HepG2 (cell line): ENCODE results near the gene FRAS1.

ENCODE experiments used
- ATM ChIP-seq: fragments of 450-650 bp; IDR thresholded peaks from 2 replicates; pipeline ENCODE4 v1.7.1; 2017; ENCODE audit warnings: mild to moderate bottlenecking, borderline replicate concordance
- BCL6 ChIP-seq: IDR thresholded peaks from 2 replicates; pipeline ENCODE4 v1.6.1; 2016; ENCODE audit warnings: missing genetic modification reagents, missing compliant biosample characterization
- HOXA9 ChIP-seq: sonication (generic); formaldehyde crosslinking; IDR thresholded peaks from 2 replicates; pipeline ENCODE4 v1.8.1; 2022; ENCODE audit warnings: missing genetic modification reagents, mild to moderate bottlenecking, moderate library complexity, borderline replicate concordance
- MXI1 ChIP-seq: IDR thresholded peaks from 3 replicates; pipeline ENCODE4 v1.6.1; 2012; ENCODE audit warnings: low read depth, low read length, inconsistent platforms, borderline replicate concordance
- SUZ12 ChIP-seq: fragments of 150-350 bp; IDR thresholded peaks from 2 replicates; pipeline ENCODE4 v1.6.1; 2014; ENCODE audit warnings: low read depth, low read length
- U2AF1 ChIP-seq: fragments of 200-400 bp; formaldehyde crosslinking; optimal IDR thresholded peaks from 2 replicates; pipeline ENCODE3; 2017; ENCODE audit warnings: mild to moderate bottlenecking, low read depth, low read length
- ZNF251 ChIP-seq: sonication (generic); formaldehyde crosslinking; IDR thresholded peaks from 2 replicates; pipeline ENCODE4 v1.9.0; 2021; ENCODE audit warnings: mild to moderate bottlenecking, missing genetic modification reagents
- ZNF33B ChIP-seq: sonication (generic); formaldehyde crosslinking; IDR thresholded peaks from 2 replicates; pipeline ENCODE4 v1.5.1; 2020; ENCODE audit warnings: mild to moderate bottlenecking, missing genetic modification reagents
- TF ChIP-seq, protein P1 (sequence below): fragments of 450-650 bp; IDR thresholded peaks from 2 replicates; pipeline ENCODE4 v1.6.1; 2017; ENCODE audit warnings: mild to moderate bottlenecking
- TF ChIP-seq, protein P2 (sequence below): IDR thresholded peaks from 2 replicates; pipeline ENCODE4 v1.6.1; 2016; ENCODE audit warnings: low read depth, missing genetic modification reagents, missing compliant biosample characterization

DNA sequence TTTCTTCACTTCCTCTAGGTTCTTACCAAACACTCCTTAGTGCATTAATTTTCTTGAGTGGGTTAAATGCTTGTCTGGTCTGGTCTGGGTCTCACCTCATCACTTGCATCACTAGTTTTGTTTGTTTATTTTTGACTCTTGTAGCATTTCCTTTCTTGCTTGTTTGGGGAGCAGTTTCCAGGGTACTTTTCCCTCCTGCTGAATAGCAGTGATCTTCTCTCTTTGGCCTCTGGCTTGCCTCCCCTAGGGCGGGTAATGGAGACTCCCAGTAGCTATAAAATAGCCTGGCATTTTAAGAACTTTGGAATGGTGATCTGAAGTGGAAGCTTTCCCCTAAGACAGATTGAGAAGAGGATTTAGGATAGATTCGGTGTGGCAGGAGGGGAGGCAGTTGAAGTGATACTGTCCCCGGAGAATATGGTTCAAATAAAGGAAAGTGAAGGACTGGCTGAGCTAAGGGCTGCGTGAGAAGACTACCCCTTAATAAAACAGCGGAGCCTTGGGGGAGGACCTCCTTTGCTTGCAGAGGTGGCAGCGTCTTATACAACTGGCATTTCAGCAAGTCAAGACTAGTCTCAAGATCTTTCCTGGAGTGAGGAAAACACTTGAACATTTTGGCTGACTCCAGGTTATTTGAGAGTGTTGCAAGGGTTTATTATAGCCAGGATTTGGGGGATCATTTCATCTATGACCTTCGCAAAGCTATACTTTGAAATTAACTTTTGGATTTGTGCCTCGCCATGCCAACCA, 190.6 kb downstream of the FRAS1 start:
- TF ChIP-seq ATM: no peak
- TF ChIP-seq ZNF251 (CRISPR knock-in tag): no peak
- TF ChIP-seq SUZ12: no peak
- TF ChIP-seq, protein P1, sequence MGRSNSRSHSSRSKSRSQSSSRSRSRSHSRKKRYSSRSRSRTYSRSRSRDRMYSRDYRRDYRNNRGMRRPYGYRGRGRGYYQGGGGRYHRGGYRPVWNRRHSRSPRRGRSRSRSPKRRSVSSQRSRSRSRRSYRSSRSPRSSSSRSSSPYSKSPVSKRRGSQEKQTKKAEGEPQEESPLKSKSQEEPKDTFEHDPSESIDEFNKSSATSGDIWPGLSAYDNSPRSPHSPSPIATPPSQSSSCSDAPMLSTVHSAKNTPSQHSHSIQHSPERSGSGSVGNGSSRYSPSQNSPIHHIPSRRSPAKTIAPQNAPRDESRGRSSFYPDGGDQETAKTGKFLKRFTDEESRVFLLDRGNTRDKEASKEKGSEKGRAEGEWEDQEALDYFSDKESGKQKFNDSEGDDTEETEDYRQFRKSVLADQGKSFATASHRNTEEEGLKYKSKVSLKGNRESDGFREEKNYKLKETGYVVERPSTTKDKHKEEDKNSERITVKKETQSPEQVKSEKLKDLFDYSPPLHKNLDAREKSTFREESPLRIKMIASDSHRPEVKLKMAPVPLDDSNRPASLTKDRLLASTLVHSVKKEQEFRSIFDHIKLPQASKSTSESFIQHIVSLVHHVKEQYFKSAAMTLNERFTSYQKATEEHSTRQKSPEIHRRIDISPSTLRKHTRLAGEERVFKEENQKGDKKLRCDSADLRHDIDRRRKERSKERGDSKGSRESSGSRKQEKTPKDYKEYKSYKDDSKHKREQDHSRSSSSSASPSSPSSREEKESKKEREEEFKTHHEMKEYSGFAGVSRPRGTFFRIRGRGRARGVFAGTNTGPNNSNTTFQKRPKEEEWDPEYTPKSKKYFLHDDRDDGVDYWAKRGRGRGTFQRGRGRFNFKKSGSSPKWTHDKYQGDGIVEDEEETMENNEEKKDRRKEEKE: no peak
- TF ChIP-seq ZNF33B: no peak
- no peak for TF ChIP-seq U2AF1
- no peak for TF ChIP-seq BCL6 (CRISPR knock-in tag)
- TF ChIP-seq, protein P2, sequence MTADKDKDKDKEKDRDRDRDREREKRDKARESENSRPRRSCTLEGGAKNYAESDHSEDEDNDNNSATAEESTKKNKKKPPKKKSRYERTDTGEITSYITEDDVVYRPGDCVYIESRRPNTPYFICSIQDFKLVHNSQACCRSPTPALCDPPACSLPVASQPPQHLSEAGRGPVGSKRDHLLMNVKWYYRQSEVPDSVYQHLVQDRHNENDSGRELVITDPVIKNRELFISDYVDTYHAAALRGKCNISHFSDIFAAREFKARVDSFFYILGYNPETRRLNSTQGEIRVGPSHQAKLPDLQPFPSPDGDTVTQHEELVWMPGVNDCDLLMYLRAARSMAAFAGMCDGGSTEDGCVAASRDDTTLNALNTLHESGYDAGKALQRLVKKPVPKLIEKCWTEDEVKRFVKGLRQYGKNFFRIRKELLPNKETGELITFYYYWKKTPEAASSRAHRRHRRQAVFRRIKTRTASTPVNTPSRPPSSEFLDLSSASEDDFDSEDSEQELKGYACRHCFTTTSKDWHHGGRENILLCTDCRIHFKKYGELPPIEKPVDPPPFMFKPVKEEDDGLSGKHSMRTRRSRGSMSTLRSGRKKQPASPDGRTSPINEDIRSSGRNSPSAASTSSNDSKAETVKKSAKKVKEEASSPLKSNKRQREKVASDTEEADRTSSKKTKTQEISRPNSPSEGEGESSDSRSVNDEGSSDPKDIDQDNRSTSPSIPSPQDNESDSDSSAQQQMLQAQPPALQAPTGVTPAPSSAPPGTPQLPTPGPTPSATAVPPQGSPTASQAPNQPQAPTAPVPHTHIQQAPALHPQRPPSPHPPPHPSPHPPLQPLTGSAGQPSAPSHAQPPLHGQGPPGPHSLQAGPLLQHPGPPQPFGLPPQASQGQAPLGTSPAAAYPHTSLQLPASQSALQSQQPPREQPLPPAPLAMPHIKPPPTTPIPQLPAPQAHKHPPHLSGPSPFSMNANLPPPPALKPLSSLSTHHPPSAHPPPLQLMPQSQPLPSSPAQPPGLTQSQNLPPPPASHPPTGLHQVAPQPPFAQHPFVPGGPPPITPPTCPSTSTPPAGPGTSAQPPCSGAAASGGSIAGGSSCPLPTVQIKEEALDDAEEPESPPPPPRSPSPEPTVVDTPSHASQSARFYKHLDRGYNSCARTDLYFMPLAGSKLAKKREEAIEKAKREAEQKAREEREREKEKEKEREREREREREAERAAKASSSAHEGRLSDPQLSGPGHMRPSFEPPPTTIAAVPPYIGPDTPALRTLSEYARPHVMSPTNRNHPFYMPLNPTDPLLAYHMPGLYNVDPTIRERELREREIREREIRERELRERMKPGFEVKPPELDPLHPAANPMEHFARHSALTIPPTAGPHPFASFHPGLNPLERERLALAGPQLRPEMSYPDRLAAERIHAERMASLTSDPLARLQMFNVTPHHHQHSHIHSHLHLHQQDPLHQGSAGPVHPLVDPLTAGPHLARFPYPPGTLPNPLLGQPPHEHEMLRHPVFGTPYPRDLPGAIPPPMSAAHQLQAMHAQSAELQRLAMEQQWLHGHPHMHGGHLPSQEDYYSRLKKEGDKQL (CRISPR knock-in tag): no peak
- TF ChIP-seq MXI1: no peak
- no peak for TF ChIP-seq HOXA9 (CRISPR knock-in tag)
